C1 segment of cervical spinal cord (tissue), 14 donors: Measurements from ENCODE around the gene PARD6B.
"Not testable (repeated sequence)": the region's sequence is repeated elsewhere in the genome, so short reads cannot be mapped to it uniquely, and the experiment has no call there.

Experiments
- DNase-seq, 14 donors: peaks; one replicate each; lab custom pipeline; 2025; lab: John Stamatoyannopoulos, UW

Gene PARD6B

GRCh38 chr20:50774515-50774914 lies 43.1 kb downstream of the PARD6B start:
- DNase-seq, result no peak

- DNase-seq, result no peak
Measured at GRCh38 chr20:50776122-50776817, 44.9 kb downstream of the PARD6B start.

GRCh38 chr20:50777373-50777772 lies 46.0 kb downstream of the PARD6B start:
- DNase-seq, result no peak

- not testable (repeated sequence) for DNase-seq
Measured at GRCh38 chr20:50778994-50779393, 47.6 kb downstream of the PARD6B start.

- no peak for DNase-seq
Measured at GRCh38 chr20:50783390-50783789, 52.0 kb downstream of the PARD6B start.

GRCh38 chr20:50783903-50784302 lies 52.5 kb downstream of the PARD6B start:
- no peak for DNase-seq

- DNase-seq, result no peak
Measured at GRCh38 chr20:50784464-50784863, 53.1 kb downstream of the PARD6B start.

GRCh38 chr20:50786703-50787102 lies 55.3 kb downstream of the PARD6B start:
- no peak for DNase-seq

- DNase-seq, result no peak
Measured at GRCh38 chr20:50787181-50787580, 55.8 kb downstream of the PARD6B start.

- no peak for DNase-seq
Measured at GRCh38 chr20:50788045-50788991, 56.9 kb downstream of the PARD6B start.

- no peak for DNase-seq
Measured at GRCh38 chr20:50789968-50790650, 58.7 kb downstream of the PARD6B start.

GRCh38 chr20:50790651-50791277 lies 59.4 kb downstream of the PARD6B start:
- DNase-seq, result peak; percentile 29 to 86 (median 75)

GRCh38 chr20:50792708-50793574 lies 61.6 kb downstream of the PARD6B start:
- DNase-seq, result no peak

- not testable (repeated sequence) for DNase-seq
Measured at GRCh38 chr20:50793575-50794016, 62.2 kb downstream of the PARD6B start.

GRCh38 chr20:50794181-50794845 lies 62.9 kb downstream of the PARD6B start:
- peak in 1 of 14 donors; percentile 16 for DNase-seq

GRCh38 chr20:50794846-50795634 lies 63.7 kb downstream of the PARD6B start, which contains the start of gene BCAS4:
TSS of gene BCAS4 (plus strand) at chr20:50795061. CDS start at chr20:50795084, 23 bp downstream.
- peak in 13 of 14 donors; percentile 12 to 80 (median 47) for DNase-seq

- DNase-seq, result no peak
Measured at GRCh38 chr20:50797142-50797541, 65.8 kb downstream of the PARD6B start.

GRCh38 chr20:50798650-50799049 lies 67.3 kb downstream of the PARD6B start:
- DNase-seq, result no peak
